CD4-positive, alpha-beta T cell treated with Interleukin-1 beta for 1 hour (primary cell): ENCODE data around the gene SSC5D.

Source experiments
- DNase-seq, 2 donors: peaks; one replicate each; pipeline ENCODE4 v3.0.0-alpha.2; 2020 to 2022

SSC5D gene

GRCh38 chr19:55539090-55539984, 51.1 kb downstream of the SSC5D start:
- no peak for DNase-seq

- DNase-seq, result no peak
Measured at GRCh38 chr19:55540619-55541018, 52.4 kb downstream of the SSC5D start.

GRCh38 chr19:55541091-55541490, 52.9 kb downstream of the SSC5D start:
- no peak for DNase-seq

GRCh38 chr19:55542292-55542855, 54.1 kb downstream of the SSC5D start:
- no peak for DNase-seq

- no peak for DNase-seq
Measured at GRCh38 chr19:55543567-55543966, 55.3 kb downstream of the SSC5D start.

GRCh38 chr19:55544014-55544413, 55.8 kb downstream of the SSC5D start:
- no peak for DNase-seq

- DNase-seq, result no peak
Measured at GRCh38 chr19:55544776-55545439, 56.7 kb downstream of the SSC5D start.

- DNase-seq, result no peak
Measured at GRCh38 chr19:55545443-55545842, 57.2 kb downstream of the SSC5D start, which contains the start of gene SBK3. Gene SBK3, minus strand, starts transcription at chr19:55545543. Its CDS starts 0 bp downstream, at chr19:55545543.

GRCh38 chr19:55546011-55546410, 57.8 kb downstream of the SSC5D start:
- DNase-seq, result no peak

- no peak for DNase-seq
Measured at GRCh38 chr19:55546822-55547614, 58.8 kb downstream of the SSC5D start.

GRCh38 chr19:55549500-55550320, 61.5 kb downstream of the SSC5D start:
- no peak for DNase-seq

- no peak for DNase-seq
Measured at GRCh38 chr19:55550321-55550650, 62.0 kb downstream of the SSC5D start.

GRCh38 chr19:55552206-55552605, 64.0 kb downstream of the SSC5D start:
- DNase-seq, result no peak

GRCh38 chr19:55552620-55553019, 64.4 kb downstream of the SSC5D start:
- no peak for DNase-seq

GRCh38 chr19:55553217-55554182, 65.3 kb downstream of the SSC5D start:
- DNase-seq, result no peak

- DNase-seq, result no peak
Measured at GRCh38 chr19:55554302-55554701, 66.1 kb downstream of the SSC5D start.

GRCh38 chr19:55554741-55555152, 66.5 kb downstream of the SSC5D start:
- DNase-seq, result no peak

- no peak for DNase-seq
Measured at GRCh38 chr19:55559684-55560083, 71.4 kb downstream of the SSC5D start.

- no peak for DNase-seq
Measured at GRCh38 chr19:55563261-55563690, 75.0 kb downstream of the SSC5D start.

- DNase-seq, result no peak
Measured at GRCh38 chr19:55566823-55567222, 78.6 kb downstream of the SSC5D start.
